ENCODE measurements around the gene AMDHD1. TPM values are rescaled to one million over a fixed set of nuclear protein-coding genes. Genes with fewer than 3 reads are reported as not detected.
A peak's percentile ranks its signal among the peaks of the same experiment; 100 is the strongest.

The AMDHD1 gene
- total RNA-seq, 1 experiment from 2014 or later = 0.80 TPM

DNA sequence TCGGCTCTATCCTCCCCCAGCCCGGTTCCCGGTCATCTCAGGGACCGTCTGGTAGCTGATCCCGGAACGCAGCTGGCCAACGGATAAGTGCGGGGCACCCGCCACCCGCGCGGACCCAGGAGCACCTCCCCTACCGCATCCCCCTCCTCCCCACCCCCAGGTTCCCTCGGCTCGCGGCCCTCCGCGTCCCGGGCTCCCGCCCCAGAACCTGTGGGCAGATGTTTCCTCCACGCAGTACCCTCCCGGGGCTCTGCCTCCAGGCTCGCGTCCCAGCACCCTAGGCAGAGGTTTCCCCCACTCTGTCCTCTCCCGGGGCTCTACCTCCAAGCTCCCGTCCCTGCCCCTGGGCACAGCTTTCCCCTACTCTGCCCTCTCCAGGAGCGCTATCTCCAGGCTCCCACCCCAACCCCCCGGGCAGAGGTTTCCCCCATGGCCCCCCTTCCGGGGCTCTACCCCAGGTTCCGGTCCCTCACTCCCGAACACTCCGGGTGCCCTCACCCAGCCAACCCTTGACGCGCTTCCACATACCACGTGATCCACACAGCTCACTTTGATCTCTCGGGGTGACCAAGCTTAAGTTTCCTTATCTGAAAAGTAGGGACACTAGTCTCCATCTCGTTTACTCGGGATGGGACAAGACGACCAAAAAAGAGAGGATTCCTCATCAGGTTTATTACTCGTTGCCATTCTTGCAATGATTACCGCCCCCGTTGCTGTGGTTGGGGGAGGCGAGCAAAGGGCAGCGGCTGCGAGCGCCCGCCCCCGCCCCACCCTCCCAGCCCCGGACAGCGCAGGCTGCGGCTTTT, 404 bp upstream of the AMDHD1 start, which contains the start of gene CCDC38:
TSS of gene CCDC38 (minus strand) at position 91 of the 806 bp plus-strand sequence. CDS start 6,105 bp downstream, outside the sequence.
- no peaks in the 10 kb centered on the region for H3K36me3 ChIP-seq (ENCODE audit: low read depth, low read length)
- no peaks in the 10 kb centered on the region for H3K27me3 ChIP-seq (ENCODE audit: low read length)
- H3K4me2 ChIP-seq (ENCODE audit: low read length) = peak within 1 kb of the TSS; percentile 83
- H2AFZ ChIP-seq (ENCODE audit: low read length) = peak within 1 kb of the TSS; percentile 95
- no peaks in the 10 kb centered on the region for H4K20me1 ChIP-seq (ENCODE audit: low read length)
- BruUV-seq (replicated peaks) = no TSS peak
- intact Hi-C loops (cut with micrococcal nuclease) = no loop called here
- H3K9ac ChIP-seq (ENCODE audit: low read length) = peak within 1 kb of the TSS; percentile 71
- H3K9me2 ChIP-seq (replicated peaks; ENCODE audit: low read length) = no peaks in the 10 kb centered on the region
- TF ChIP-seq, protein P1, sequence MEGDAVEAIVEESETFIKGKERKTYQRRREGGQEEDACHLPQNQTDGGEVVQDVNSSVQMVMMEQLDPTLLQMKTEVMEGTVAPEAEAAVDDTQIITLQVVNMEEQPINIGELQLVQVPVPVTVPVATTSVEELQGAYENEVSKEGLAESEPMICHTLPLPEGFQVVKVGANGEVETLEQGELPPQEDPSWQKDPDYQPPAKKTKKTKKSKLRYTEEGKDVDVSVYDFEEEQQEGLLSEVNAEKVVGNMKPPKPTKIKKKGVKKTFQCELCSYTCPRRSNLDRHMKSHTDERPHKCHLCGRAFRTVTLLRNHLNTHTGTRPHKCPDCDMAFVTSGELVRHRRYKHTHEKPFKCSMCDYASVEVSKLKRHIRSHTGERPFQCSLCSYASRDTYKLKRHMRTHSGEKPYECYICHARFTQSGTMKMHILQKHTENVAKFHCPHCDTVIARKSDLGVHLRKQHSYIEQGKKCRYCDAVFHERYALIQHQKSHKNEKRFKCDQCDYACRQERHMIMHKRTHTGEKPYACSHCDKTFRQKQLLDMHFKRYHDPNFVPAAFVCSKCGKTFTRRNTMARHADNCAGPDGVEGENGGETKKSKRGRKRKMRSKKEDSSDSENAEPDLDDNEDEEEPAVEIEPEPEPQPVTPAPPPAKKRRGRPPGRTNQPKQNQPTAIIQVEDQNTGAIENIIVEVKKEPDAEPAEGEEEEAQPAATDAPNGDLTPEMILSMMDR (conservative IDR thresholded peaks at IDR 0.05; ENCODE audit: low read depth, low read length) = no peak
- TF ChIP-seq EZH2phosphoT487 (IDR thresholded peaks at IDR 0.05; ENCODE audit: borderline replicate concordance, low read length) = no peak
- no peak for TF ChIP-seq EZH2 (IDR thresholded peaks at IDR 0.05; ENCODE audit: low read length, unreplicated experiment)
- 0 out of 2 replicates have a peak, but pooled peaks cover 9% of the 10 kb centered on the region for H3K4me1 ChIP-seq (ENCODE audit: insufficient read depth, low read length)
- H3K27ac ChIP-seq (ENCODE audit: low read length) = no peak within 1 kb of the TSS
- no peaks in the 10 kb centered on the region for H3F3A ChIP-seq (ENCODE audit: low read length, unreplicated experiment)
- CTCF ChIA-PET = interaction anchor here (1.2 to 1.8 kb wide), 2 partner anchors 17 to 25 kb away, joined by 5 to 6 read pairs; no protein-coding TSS in a partner anchor
- H3K9me3 ChIP-seq (ENCODE audit: low read length) = no peaks in the 10 kb centered on the region
- POLR2A ChIA-PET (ENCODE audit: unreplicated experiment) = interaction anchor here (0.5 to 0.7 kb wide), 3 partner anchors 9 to 121 kb away, joined by 3 to 6 read pairs (median 4); no protein-coding TSS in a partner anchor
- H3K79me2 ChIP-seq (ENCODE audit: low read length) = no peaks in the 10 kb centered on the region
- DNase-seq (peak; percentile 77), ATAC-seq (peak; percentile 88)
- H3K4me3 ChIP-seq (ENCODE audit: low read length) = peak within 1 kb of the TSS; percentile 88

DNA sequence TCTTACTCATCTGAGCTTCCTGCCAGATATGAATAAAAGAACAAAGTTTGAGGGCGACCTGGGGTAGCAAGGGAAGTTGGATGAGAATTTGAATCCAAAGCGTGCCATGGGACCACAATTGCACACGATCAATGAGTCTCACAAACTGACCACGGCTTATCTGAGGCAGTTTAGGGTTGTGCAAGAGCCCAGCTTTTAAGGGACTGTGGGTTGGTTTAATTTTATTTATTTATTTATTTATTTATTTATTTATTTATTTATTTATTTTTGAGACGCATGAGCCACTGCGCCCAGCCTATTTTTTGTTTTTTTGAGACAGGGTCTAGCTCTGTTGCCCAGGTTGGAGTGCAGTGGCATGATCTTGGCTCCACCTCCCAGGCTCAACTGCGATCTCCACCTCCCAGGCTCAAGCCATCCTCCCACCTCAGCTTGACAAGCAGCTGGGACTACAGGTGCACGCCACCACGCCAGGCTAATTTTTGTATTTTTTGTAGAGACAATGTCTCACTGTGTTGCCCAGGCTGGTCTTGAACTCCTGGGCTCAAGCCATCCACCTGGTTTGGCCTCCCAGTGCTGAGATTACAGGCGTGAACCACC, 1.1 kb downstream of the AMDHD1 start:
- ChIA-PET POLR2A (ENCODE audit: unreplicated experiment) (interaction anchor here (0.6 to 0.9 kb wide), 2 partner anchors 10 to 330 kb away, joined by 3 to 4 read pairs; no protein-coding TSS in a partner anchor), CTCF (interaction anchor here (1.8 kb wide), 1 partner anchor 15 kb away, joined by 6 read pairs; no protein-coding TSS in a partner anchor)
- Histone ChIP-seq H3K79me2 (ENCODE audit: low read length) (no peaks in the 10 kb centered on the region), H3F3A (ENCODE audit: low read length, unreplicated experiment) (no peaks in the 10 kb centered on the region), H3K9ac (ENCODE audit: low read length) (no peak overlapping the region), H2AFZ (ENCODE audit: low read length) (no peak overlapping the region), H3K4me3 (ENCODE audit: low read length) (peak overlapping the region; percentile 88; the same call in 1 of the 2 replicates), H3K4me1 (ENCODE audit: insufficient read depth, low read length) (0 out of 2 replicates have a peak, but pooled peaks cover 9% of the 10 kb centered on the region), H4K20me1 (ENCODE audit: low read length) (no peaks in the 10 kb centered on the region), H3K27me3 (ENCODE audit: low read length) (no peaks in the 10 kb centered on the region), H3K36me3 (ENCODE audit: low read depth, low read length) (no peaks in the 10 kb centered on the region), H3K4me2 (ENCODE audit: low read length) (peak overlapping the region; percentile 83), H3K9me2 (replicated peaks; ENCODE audit: low read length) (no peaks in the 10 kb centered on the region), H3K9me3 (ENCODE audit: low read length) (no peaks in the 10 kb centered on the region), H3K27ac (ENCODE audit: low read length) (no peak overlapping the region)
- intact Hi-C loops (cut with micrococcal nuclease) = no loop called here
- no peak for ATAC-seq
- no TSS peak for BruUV-seq (replicated peaks)
- TF ChIP-seq, protein P1 (conservative IDR thresholded peaks at IDR 0.05; ENCODE audit: low read depth, low read length) = no peak
- TF ChIP-seq EZH2 (IDR thresholded peaks at IDR 0.05; ENCODE audit: low read length, unreplicated experiment) (no peak), EZH2phosphoT487 (IDR thresholded peaks at IDR 0.05; ENCODE audit: borderline replicate concordance, low read length) (no peak)
- no peak for DNase-seq
